Mammary epithelial cell (primary cell): ENCODE measurements around the gene HUWE1.
"Not testable (repeated sequence)": the region's sequence is repeated elsewhere in the genome, so short reads cannot be mapped to it uniquely, and the experiment has no call there.

Source experiments
- EZH2 ChIP-seq: IDR thresholded peaks from 2 replicates; pipeline ENCODE4 v1.6.1; 2012; ENCODE audit warnings: low read length, inconsistent platforms, borderline replicate concordance
- TF ChIP-seq, protein P1 (sequence below), 2 donors: IDR thresholded peaks in 1 of 2; conservative IDR thresholded peaks in 1 of 2; 2 replicates each; pipeline ENCODE4 v1.5.1; 2011 to 2012; ENCODE audit warnings: inconsistent platforms in 2 of 2, low read length in 2 of 2, mild to moderate bottlenecking in 2 of 2, control low read depth in 1 of 2, low read depth in 1 of 2; ENCODE audit not compliant: insufficient read depth in 1 of 2; ENCODE audit errors: extremely low read depth in 1 of 2

DNA sequence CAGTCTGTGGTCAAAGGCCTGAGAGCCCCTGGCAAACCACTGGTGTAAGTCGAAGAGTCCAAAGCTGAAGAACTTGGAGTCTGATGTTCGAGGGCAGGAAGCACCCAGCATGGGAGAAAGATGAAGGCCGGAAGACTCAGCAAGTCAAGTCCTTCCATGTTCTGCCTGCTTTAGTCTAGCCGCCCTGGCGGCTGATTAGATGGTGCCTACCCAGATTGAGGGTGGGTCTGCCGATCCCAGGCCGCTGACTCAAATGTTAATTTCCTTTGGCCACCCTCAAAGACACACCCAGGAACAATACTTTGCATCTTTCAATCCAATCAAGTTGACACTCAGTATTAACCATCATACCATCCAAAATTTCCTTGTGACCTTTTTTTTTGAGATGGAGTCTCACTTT, 33.1 kb upstream of the HUWE1 start:
- not testable (repeated sequence) for TF ChIP-seq EZH2
- TF ChIP-seq, protein P1, sequence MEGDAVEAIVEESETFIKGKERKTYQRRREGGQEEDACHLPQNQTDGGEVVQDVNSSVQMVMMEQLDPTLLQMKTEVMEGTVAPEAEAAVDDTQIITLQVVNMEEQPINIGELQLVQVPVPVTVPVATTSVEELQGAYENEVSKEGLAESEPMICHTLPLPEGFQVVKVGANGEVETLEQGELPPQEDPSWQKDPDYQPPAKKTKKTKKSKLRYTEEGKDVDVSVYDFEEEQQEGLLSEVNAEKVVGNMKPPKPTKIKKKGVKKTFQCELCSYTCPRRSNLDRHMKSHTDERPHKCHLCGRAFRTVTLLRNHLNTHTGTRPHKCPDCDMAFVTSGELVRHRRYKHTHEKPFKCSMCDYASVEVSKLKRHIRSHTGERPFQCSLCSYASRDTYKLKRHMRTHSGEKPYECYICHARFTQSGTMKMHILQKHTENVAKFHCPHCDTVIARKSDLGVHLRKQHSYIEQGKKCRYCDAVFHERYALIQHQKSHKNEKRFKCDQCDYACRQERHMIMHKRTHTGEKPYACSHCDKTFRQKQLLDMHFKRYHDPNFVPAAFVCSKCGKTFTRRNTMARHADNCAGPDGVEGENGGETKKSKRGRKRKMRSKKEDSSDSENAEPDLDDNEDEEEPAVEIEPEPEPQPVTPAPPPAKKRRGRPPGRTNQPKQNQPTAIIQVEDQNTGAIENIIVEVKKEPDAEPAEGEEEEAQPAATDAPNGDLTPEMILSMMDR (conservative IDR thresholded peaks at IDR 0.05 in 1 of 2, IDR thresholded peaks at IDR 0.05 in 1 of 2; ENCODE audit: extremely low read depth in 1 of 2, insufficient read depth in 1 of 2, low read depth in 1 of 2, low read length in 2 of 2), result not testable (repeated sequence)
